GM21737 (cell line): ENCODE data around the gene CEP76.
"Not testable (repeated sequence)": the region's sequence is repeated elsewhere in the genome, so short reads cannot be mapped to it uniquely, and the experiment has no call there.

Experiments
- ATAC-seq: cut with Tn5 transposase; IDR thresholded peaks from one replicate; pipeline ENCODE4 v1.9.1; 2021; ENCODE audit warnings: mild to moderate bottlenecking, moderate library complexity; ENCODE audit not compliant: unreplicated experiment

CEP76 gene

DNA sequence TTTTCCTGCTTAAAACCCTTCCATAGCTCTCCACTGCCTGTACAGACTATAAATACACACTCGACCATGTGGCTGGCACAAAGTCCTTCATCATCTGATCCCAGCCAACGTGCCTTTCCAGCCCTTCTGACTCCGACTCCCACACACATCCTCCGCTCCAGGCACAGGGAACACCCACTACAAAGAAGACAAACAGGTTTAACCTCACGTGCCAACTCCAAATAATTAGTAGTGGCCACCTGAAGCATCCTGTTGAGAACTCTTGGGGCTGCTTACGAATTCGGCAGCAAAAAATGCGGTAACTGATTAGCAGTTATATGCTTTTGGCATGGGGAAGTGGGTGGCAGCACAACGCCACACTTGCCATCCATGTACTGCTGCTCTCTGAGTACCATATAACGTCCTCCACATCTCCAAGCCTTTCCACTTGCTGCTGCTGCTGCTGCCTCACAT lies 56.7 kb downstream of the CEP76 start:
- no peak for ATAC-seq

DNA sequence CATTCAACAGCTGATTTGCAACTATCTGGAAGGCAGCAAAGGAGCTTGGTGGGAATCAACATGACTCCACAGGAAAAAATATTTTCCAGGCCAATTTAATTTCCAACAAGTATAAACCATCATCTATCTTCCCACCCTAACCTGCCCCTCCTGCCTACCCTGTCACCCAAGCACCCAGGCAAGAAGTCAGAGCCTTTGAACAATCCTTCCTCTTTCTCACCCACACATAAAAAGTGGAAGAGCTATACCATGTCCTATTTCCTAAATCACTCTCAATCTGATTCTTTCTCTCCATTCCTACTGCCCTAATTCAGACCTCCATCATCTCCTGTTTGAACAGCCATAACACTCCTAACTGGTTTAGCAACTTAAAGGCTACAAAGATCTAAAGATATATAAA lies 57.3 kb downstream of the CEP76 start:
- ATAC-seq, result no peak

DNA sequence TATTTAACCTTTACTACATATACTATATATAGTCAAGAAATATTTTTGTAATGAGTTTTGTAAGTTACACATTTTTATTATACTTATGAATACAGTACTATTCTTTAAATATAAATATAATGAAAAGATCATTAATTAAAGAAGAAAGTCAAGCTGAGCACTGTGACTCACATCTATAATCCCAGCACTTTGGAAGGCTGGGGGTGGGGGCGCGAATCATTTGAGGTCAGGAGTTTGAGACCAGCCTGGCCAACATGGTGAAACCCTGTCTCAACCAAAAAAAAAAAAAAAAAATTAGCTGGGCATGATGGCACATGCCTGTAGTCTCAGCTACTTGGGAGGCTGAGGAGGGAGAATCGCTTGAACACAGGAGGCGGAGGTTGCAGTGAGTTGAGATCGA lies 58.8 kb downstream of the CEP76 start:
- not testable (repeated sequence) for ATAC-seq

DNA sequence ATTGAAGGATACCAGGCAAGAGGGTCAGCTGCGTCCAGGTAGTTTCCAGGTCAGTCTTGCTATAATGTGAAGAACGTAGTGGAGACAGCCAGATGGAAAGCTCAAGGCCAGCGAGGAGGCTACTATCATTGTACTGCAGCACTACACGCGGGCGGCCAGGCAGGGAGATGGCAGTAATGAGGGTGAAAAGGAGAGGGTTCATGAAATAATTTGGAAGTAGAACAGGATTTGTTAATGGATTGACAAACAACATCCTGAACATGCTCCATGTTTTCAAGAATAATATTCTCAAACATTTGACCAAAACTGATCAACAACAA lies 61.7 kb downstream of the CEP76 start:
- ATAC-seq, result no peak

DNA sequence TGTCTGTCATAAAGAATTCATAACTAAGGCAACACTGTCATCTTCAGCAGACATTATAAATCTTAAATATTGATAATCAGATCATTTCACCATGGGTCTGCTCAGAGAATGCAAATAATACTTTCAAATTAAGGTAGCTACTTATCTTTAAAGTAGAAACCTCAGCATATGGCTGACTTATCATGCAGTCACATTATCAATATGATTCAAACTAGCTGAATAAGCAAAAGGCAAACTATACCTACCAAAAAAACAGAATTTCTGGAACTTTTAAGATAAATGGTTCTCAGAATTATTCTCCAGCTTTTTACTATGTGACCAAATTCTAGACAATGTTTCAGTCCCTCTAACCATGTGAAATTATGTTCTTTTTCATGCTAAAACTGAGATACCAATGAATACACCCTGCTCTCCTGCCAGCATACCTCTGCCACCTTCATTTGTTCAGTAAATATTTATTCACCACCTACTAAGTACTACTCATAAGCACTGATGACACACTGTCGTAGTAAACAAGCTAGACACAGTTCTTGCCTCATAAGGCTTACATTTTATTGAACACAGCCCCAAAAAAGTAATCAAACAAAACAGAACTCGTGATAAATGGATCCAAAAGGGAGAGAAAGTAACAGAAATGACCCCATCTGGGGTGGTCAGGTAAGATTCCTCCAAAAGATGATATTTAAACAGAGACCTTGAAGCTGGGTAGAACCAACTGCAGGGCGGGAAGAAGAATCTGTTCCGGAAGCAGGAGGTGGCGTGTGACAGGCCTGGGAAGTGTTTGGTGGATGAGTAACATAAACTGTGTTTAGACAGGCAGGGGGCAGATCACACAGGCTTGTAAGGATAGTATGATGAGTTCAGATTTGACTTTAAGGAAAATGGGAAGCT lies 62.3 kb downstream of the CEP76 start:
- ATAC-seq, result no peak

GRCh38 chr18:12638644-12639124 lies 63.8 kb downstream of the CEP76 start:
- ATAC-seq, result no peak

DNA sequence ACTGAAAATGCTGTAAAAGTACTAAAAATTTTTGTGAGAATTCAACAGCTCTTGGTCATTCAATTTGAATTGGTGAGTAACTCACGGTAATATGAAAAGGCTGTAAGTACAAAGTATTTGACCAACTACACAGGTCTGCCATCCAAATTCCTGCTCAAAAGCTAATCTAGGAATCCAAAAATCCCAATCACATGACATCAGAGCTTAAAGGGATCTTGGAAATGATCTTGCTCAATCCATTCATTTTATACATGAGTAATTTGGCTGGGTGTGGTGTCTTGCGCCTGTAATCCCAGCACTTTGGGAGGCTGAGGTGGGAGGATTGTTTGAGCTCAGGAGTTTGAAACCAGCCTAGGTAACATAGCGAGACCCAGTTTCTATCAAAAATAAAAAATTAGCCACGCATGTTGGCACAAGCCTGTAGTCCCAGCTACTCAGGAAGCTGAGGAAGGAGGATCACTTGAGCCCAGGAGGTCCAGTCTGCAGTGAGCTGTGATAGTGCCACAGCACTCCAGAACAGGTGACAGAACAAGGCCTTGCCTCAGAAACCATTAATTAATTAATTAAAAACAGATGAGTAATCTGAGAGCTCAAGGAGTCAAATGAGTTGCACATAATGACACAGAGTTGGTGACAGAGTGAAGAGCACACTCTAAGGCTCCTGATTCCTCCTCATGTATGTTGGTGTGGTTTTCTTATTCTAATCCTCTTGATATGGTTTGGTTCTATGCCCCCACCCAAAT lies 64.5 kb downstream of the CEP76 start:
- ATAC-seq, result no peak

DNA sequence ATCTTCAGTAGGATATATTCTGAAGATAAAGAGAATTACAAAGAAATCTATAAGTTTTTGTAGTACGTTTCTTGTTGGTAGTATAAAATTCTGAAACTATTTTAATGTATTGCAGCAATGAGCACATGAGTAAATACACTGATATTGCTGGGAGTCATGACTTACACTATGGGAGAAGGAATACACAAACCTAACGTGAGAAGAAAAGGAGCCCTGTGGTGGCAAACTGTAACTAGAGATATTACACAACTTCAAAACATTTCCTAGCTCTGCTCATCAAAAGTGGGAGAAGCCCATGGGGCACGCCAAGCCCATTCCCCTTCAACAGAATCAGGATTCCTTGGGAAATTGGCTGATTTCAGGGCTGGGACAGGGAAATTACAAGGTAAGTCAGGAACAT lies 65.1 kb downstream of the CEP76 start:
- ATAC-seq, result no peak

DNA sequence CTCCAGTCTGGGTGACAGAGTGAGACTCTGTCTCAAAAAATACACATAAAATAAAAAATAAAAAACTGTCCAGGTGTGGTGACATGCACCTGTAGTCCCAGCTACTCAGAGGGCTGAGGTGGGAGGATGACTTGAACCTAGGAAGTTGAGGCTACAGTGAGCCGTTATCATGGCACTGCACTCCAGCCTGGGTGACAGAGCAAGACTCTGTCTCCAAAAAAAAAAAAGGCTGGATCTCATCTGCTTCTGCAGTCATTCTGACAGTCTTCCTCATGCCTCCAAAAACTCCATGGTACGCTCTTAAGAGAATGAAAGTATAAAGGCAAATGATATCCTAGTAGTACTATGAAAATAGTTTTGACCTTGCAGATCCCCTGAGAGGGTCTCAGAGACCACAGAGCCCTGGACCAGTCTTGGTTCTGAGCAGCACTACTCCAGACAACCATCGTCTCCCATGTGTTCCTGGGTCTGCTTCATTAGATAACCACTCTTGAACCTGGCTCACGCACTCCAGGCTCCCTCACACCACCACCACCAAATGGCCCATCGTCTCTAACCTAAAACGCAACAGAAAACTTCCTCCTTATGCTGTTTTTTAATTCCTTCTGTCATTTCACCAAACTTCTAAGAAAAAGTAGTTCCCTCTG lies 70.6 kb downstream of the CEP76 start:
- ATAC-seq, result no peak

DNA sequence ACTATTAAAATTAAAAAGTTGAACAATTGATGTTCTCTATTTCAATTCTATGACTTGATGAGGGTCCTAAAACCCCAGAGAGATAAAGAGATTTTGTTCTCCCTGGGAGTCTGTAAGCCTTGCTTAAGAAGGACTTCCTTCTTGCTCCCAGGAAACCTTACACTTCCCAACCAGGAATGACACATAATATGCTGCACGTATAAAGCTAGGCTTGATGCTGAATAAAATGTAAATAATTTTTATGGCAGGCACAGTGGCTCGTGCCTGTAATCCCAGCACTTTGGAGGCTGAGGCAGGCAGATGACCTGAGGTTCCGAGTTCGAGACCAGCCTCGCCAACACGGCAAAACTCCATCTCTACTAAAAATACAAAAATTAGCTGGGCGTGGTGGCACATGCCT lies 72.4 kb downstream of the CEP76 start:
- no peak for ATAC-seq

DNA sequence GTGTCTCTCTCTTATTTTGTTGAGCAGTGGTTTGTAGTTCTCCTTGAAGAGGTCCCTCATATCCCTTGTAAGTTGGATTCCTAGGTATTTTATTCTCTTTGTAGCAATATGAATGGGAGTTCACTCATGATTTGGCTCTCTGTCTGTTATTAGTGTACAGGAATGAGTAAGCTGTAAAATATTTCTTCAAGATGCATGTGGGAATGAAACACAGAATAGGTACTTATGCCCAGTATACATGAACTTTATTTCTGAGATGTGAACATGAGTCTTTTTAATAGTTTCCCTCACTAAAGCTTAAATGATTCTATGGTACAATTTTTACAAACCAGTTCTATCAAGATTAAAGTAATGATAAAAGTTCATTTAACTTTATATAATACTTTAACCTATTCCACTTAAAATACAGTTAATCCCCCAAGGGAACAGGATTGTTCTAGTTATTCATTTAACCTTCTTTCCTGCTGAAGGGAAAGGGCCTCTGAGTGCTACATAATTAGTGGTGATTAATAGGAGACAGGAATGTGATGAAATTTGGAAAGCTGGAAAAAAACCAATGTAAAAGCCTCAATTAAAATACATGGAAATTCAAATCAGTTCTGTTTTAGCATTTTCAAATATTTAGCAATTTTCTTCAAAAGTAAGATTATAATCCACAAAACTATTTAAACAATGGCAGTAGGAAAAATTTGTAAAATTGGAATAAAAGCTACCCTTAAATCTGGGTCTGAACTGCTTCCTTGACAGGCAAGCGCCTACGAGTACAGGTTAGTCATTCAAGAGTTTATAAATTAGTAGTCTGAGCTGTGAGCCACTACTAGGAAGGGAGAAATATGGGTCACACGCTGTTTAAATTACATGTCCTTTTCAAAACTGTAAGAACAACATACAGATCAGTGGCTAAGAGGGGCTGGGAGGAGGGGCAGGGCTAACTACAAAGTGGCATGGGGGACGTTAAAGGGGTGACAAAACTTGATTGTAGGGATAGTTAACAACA lies 73.5 kb downstream of the CEP76 start:
- no peak for ATAC-seq

DNA sequence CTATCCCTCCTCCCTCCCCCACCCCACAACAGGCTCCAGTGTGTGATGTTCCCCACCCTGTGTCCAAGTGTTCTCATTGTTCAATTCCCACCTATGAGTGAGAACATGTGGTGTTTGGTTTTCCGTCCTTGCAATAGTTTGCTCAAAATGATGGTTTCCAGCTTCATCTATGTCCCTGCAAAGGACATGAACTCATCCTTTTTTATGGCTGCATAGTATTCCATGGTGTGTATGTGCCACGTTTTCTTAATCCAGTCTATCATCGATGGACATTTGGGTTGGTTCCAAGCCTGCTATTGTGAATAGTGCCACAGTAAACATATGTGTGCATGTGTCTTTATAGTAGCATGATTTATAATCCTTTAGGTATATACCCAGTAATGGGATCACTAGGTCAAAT lies 75.3 kb downstream of the CEP76 start:
- not testable (repeated sequence) for ATAC-seq

GRCh38 chr18:12625241-12625640 lies 77.3 kb downstream of the CEP76 start:
- no peak for ATAC-seq
